ENCODE measurements around the gene ATP6V1G2. TPM values are rescaled to one million over a fixed set of nuclear protein-coding genes. Genes with fewer than 3 reads are reported as not detected.

The ATP6V1G2 gene
- total and polyA plus RNA-seq, 2 of the 8 experiments (the other 6 are each of a cell fraction or from before 2014, with no cell fraction given): 3.0 to 5.7 TPM

DNA sequence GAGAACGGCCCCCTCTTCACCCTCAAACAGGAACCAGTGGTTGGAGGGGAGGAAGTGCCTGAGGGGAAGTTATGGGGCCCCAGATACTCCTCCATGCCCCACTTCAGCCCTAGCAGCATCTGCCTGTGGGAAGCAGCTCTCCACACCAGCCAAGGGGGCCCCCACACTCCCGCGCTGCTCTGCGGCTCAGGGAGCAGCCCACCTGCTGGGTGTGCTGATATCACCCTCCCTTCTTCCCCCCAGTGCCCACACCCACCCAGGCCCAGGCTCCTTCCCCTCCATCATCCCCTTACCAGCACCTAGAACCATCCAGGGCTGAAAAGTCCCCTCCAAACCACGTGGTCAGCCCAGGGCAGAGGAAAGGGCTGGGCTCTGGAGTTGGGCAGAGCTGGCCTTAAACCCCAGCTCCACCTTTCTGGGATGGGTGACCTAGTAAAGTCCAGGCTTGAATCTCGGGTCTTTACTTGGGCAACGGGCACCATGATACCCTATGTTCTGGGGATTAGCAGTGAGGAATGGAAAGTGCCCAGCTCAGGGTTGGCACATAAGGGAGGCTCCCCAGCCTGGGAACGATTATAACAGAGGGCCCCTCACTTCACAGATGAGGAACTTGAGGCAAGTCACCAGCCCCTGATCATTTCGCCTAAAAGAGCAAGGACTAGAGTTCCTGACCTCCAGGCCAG lies 40.3 kb upstream of the ATP6V1G2 start:
- WGBS, 2 experiments (ENCODE audit: extremely low coverage in 1 of 2, insufficient coverage in 1 of 2, insufficient read length in 1 of 2, insufficient replicate concordance in 2 of 2, low coverage in 1 of 2, low lambda C conversion rate in 2 of 2, missing lambda C conversion rate in 1 of 2): 81% methylated on average over 9 of the region's 9 CpGs; no CpG with 5 or more reads in 1 of the 2 experiments
- H3K79me2 ChIP-seq (ENCODE audit: control insufficient read depth in 1 of 2, insufficient read depth in 2 of 2, low read length in 2 of 2): no peaks in the 10 kb centered on the region
- H3K4me3 ChIP-seq (ENCODE audit: extremely low read depth in 1 of 4, insufficient read depth in 2 of 4, low read depth in 3 of 4, low read length in 4 of 4): no peak overlapping the region
- no peaks in the 10 kb centered on the region for H3K36me3 ChIP-seq (ENCODE audit: control insufficient read depth in 2 of 4, insufficient read depth in 4 of 4, low read length in 3 of 4)
- TF ChIP-seq ATF2 (IDR thresholded peaks at IDR 0.05; ENCODE audit: low read length) (no peak), EZH2 (IDR thresholded peaks at IDR 0.05; ENCODE audit: low read depth, low read length, severe bottlenecking) (no peak), GTF2F1 (IDR thresholded peaks at IDR 0.05; ENCODE audit: borderline replicate concordance, low read depth, low read length) (no peak)
- H4K8ac ChIP-seq (ENCODE audit: extremely low read depth, insufficient read depth, low read length): no peak overlapping the region
- H3K56ac ChIP-seq (replicated peaks; ENCODE audit: insufficient read length, low read depth, low read length): no peak overlapping the region
- H3K79me1 ChIP-seq (ENCODE audit: low read depth, low read length): no peaks in the 10 kb centered on the region
- 0 out of 2 replicates have a peak, but pooled peaks cover 2% of the 10 kb centered on the region for H3K23me2 ChIP-seq (ENCODE audit: low read depth, low read length)
- no peak overlapping the region for H2BK12ac ChIP-seq (ENCODE audit: low read depth, low read length)
- H4K5ac ChIP-seq (ENCODE audit: insufficient read length, low read depth, low read length): no peak overlapping the region
- POLR2A ChIA-PET (ENCODE audit: partially characterized antibody): interaction anchor here (0.7 to 3.9 kb wide), 13 partner anchors 8 to 58 kb away, joined by 3 to 16 read pairs (median 4); partner anchors contain the start of genes ATP6V1G2, DDX39B, MCCD1 and NFKBIL1
- H3K27ac ChIP-seq (ENCODE audit: low read depth, low read length): no peak overlapping the region
- no peak overlapping the region for H3K4me2 ChIP-seq (ENCODE audit: insufficient read depth in 1 of 2, low read depth in 2 of 2, low read length in 2 of 2)
- FAIRE-seq: no peak
- H3K4me1 ChIP-seq (replicated peaks in 1 of 4; ENCODE audit: control insufficient read depth in 3 of 4, insufficient read depth in 4 of 4, low read length in 3 of 4): peaks cover 0 to 5% (median 3%) of the 10 kb centered on the region in 4 experiments; a peak in 5 of 7 replicates
- no peak overlapping the region for H2AK5ac ChIP-seq (ENCODE audit: low read depth, low read length)
- H4K91ac ChIP-seq (replicated peaks; ENCODE audit: insufficient read length, low read length): no peak overlapping the region
- H3K27me3 ChIP-seq (replicated peaks in 1 of 4; ENCODE audit: control insufficient read depth in 3 of 4, extremely low read depth in 1 of 4, insufficient read depth in 3 of 4, low read length in 3 of 4): no peaks in the 10 kb centered on the region; a peak in 2 of 7 replicates
- no peak overlapping the region for H2AFZ ChIP-seq (ENCODE audit: low read length)
- H3K9me3 ChIP-seq (ENCODE audit: insufficient read depth in 2 of 2, low read depth in 1 of 2, low read length in 1 of 2): no peaks in the 10 kb centered on the region
- H4K20me1 ChIP-seq (replicated peaks in 1 of 2; ENCODE audit: control insufficient read depth in 1 of 2, insufficient read depth in 2 of 2, low read length in 2 of 2): no peaks in the 10 kb centered on the region
- H3K9ac ChIP-seq (replicated peaks in 1 of 4; ENCODE audit: extremely low read depth in 1 of 4, low read depth in 3 of 4, low read length in 3 of 4): no peak overlapping the region
- H2BK20ac ChIP-seq (ENCODE audit: low read length): no peak overlapping the region
- no peak overlapping the region for H3K4ac ChIP-seq (replicated peaks; ENCODE audit: insufficient read length, low read depth, low read length)
- no peak overlapping the region for H3K23ac ChIP-seq (ENCODE audit: insufficient read length)
- H3K14ac ChIP-seq (ENCODE audit: insufficient read length): no peak overlapping the region
- DNase-seq (ENCODE audit: low read depth in 1 of 2, low spot score in 2 of 2): no peak
- H3K18ac ChIP-seq (ENCODE audit: extremely low read depth, low read length): no peak overlapping the region
- no peak overlapping the region for H2BK5ac ChIP-seq (ENCODE audit: low read depth, low read length)
- H2BK15ac ChIP-seq (ENCODE audit: low read length): no peak overlapping the region
- CTCF ChIA-PET (ENCODE audit: partially characterized antibody): interaction anchor here (0.9 to 22.0 kb wide), 14 partner anchors 5 to 71 kb away, joined by 3 to 640 read pairs (median 7); partner anchors contain the start of genes AIF1, ATP6V1G2, LST1 and LTB
- no peak overlapping the region for H2BK120ac ChIP-seq (replicated peaks; ENCODE audit: low read depth, low read length)

Measured in H1 (cell line).